Astrocyte (in vitro differentiated cells and primary cell): ENCODE data around the gene EPB42. TPM values are rescaled to one million over a fixed set of nuclear protein-coding genes. Genes with fewer than 3 reads are reported as not detected.

Experiments
- DNase-seq: peaks from one replicate; pipeline ENCODE4 v3.0.0-alpha.2; 2010; ENCODE audit warnings: low read depth
- FAIRE-seq: peaks from 2 replicates; lab custom pipeline; 2011; peaks lifted over from hg19 to GRCh38; lab: Jason Lieb, UNC
- H2AFZ ChIP-seq: 2 replicates; pipeline ENCODE4 v1.6.0; 2012; ENCODE audit warnings: low read depth, low read length, inconsistent platforms
- H3K27ac ChIP-seq: 2 replicates; pipeline ENCODE4 v1.5.1; 2011; ENCODE audit warnings: low read depth, low read length, inconsistent platforms
- H3K27me3 ChIP-seq: 2 replicates; pipeline ENCODE4 v1.6.0; 2011; ENCODE audit warnings: low read length, inconsistent platforms; ENCODE audit not compliant: insufficient read depth
- H3K36me3 ChIP-seq: 2 replicates; pipeline ENCODE4 v1.5.1; 2011; ENCODE audit warnings: low read length, inconsistent platforms; ENCODE audit not compliant: insufficient read depth
- H3K4me1 ChIP-seq: 2 replicates; pipeline ENCODE4 v1.5.1; 2011; ENCODE audit warnings: low read length, inconsistent platforms; ENCODE audit not compliant: insufficient read depth
- H3K4me2 ChIP-seq: 2 replicates; pipeline ENCODE4 v1.6.0; 2012; ENCODE audit warnings: low read length, inconsistent platforms
- H3K4me3 ChIP-seq: 2 replicates; pipeline ENCODE4 v1.5.1; 2011; ENCODE audit warnings: low read depth, mild to moderate bottlenecking, low read length, inconsistent platforms; ENCODE audit not compliant: insufficient read depth
- H3K79me2 ChIP-seq: 2 replicates; pipeline ENCODE4 v1.6.0; 2012; ENCODE audit warnings: mild to moderate bottlenecking, low read length, inconsistent platforms; ENCODE audit not compliant: insufficient read depth
- H3K9ac ChIP-seq: 2 replicates; pipeline ENCODE4 v1.6.0; 2012; ENCODE audit warnings: mild to moderate bottlenecking, low read length, inconsistent platforms
- H3K9me3 ChIP-seq: 2 replicates; pipeline ENCODE4 v1.5.1; 2012; ENCODE audit warnings: low read depth, mild to moderate bottlenecking, low read length, inconsistent platforms; ENCODE audit not compliant: insufficient read depth
- H4K20me1 ChIP-seq: 2 replicates; pipeline ENCODE4 v1.6.0; 2012; ENCODE audit warnings: low read length, inconsistent platforms; ENCODE audit not compliant: insufficient read depth
- H3K27ac Mint-ChIP-seq: one replicate; pipeline ENCODE4 v1.8.0; 2021; ENCODE audit warnings: mild to moderate bottlenecking, mixed read lengths; ENCODE audit not compliant: unreplicated experiment
- H3K27me3 Mint-ChIP-seq: one replicate; pipeline ENCODE4 v1.8.0; 2021; ENCODE audit warnings: low read depth, mixed read lengths; ENCODE audit not compliant: unreplicated experiment
- H3K36me3 Mint-ChIP-seq: one replicate; pipeline ENCODE4 v1.8.0; 2021; ENCODE audit warnings: low read depth, mixed read lengths; ENCODE audit not compliant: unreplicated experiment
- H3K4me1 Mint-ChIP-seq: one replicate; pipeline ENCODE4 v1.8.0; 2021; ENCODE audit warnings: low read depth, mixed read lengths; ENCODE audit not compliant: unreplicated experiment
- H3K4me3 Mint-ChIP-seq: one replicate; pipeline ENCODE4 v1.8.0; 2021; ENCODE audit warnings: mild to moderate bottlenecking, moderate library complexity, mixed read lengths; ENCODE audit not compliant: unreplicated experiment
- H3K9me3 Mint-ChIP-seq: one replicate; pipeline ENCODE4 v1.8.0; 2021; ENCODE audit warnings: mild to moderate bottlenecking, mixed read lengths; ENCODE audit not compliant: unreplicated experiment
- CTCF ChIP-seq: IDR thresholded peaks from 2 replicates; pipeline ENCODE4 v1.5.1; 2011; ENCODE audit warnings: low read depth, mild to moderate bottlenecking, inconsistent platforms, low read length, moderate library complexity; ENCODE audit not compliant: insufficient read depth
- EZH2 ChIP-seq: IDR thresholded peaks from 2 replicates; pipeline ENCODE4 v1.6.1; 2012; ENCODE audit warnings: mild to moderate bottlenecking, low read length, inconsistent platforms; ENCODE audit not compliant: insufficient read depth
- total RNA-seq: library from RNA; stranded (reverse); gene quantifications from 2 replicates; pipeline ENCODE4 v1.2.1, GENCODE V29; 2021

Gene EPB42
- total RNA-seq, 1 donor from 2014 or later = not detected

GRCh38 chr15:43249236-43249635 lies 28.4 kb upstream of the EPB42 start:
- peak overlapping the region; percentile 57 for H3K9ac ChIP-seq
- no peaks in the 10 kb centered on the region for H3K79me2 ChIP-seq
- FAIRE-seq (no peak), DNase-seq (peak; percentile 50)
- peaks cover 3% of the 10 kb centered on the region for H3K36me3 Mint-ChIP-seq
- no peak overlapping the region for H2AFZ ChIP-seq
- no peaks in the 10 kb centered on the region for H3K9me3 ChIP-seq
- H3K4me2 ChIP-seq = peak overlapping the region; percentile 57
- no peak overlapping the region for H3K4me3 ChIP-seq
- peaks cover 23% of the 10 kb centered on the region for H3K27me3 Mint-ChIP-seq
- peak overlapping the region; percentile 79 for H3K27ac ChIP-seq
- no peak overlapping the region for H3K4me3 Mint-ChIP-seq
- H3K36me3 ChIP-seq = no peaks in the 10 kb centered on the region
- H4K20me1 ChIP-seq = no peaks in the 10 kb centered on the region
- peaks cover 3% of the 10 kb centered on the region for H3K27me3 ChIP-seq
- peaks cover 11% of the 10 kb centered on the region for H3K4me1 Mint-ChIP-seq
- no peak for TF ChIP-seq CTCF
- no peak for TF ChIP-seq EZH2
- H3K27ac Mint-ChIP-seq = peak overlapping the region; percentile 94
- peaks cover 21% of the 10 kb centered on the region for H3K4me1 ChIP-seq
- no peaks in the 10 kb centered on the region for H3K9me3 Mint-ChIP-seq

GRCh38 chr15:43246261-43246774 lies 25.5 kb upstream of the EPB42 start:
- peaks cover 23% of the 10 kb centered on the region for H3K27me3 Mint-ChIP-seq
- Histone ChIP-seq H3K27me3 (peaks cover 14% of the 10 kb centered on the region), H3K4me3 (no peak overlapping the region), H3K36me3 (no peaks in the 10 kb centered on the region), H3K79me2 (no peaks in the 10 kb centered on the region), H3K9me3 (no peaks in the 10 kb centered on the region), H4K20me1 (no peaks in the 10 kb centered on the region), H3K27ac (no peak overlapping the region), H2AFZ (no peak overlapping the region), H3K4me2 (no peak overlapping the region), H3K4me1 (peaks cover 10% of the 10 kb centered on the region), H3K9ac (no peak overlapping the region)
- H3K27ac Mint-ChIP-seq = no peak overlapping the region
- TF ChIP-seq EZH2 (no peak), CTCF (no peak)
- H3K9me3 Mint-ChIP-seq = peaks cover 3% of the 10 kb centered on the region
- H3K4me1 Mint-ChIP-seq = peaks cover 3% of the 10 kb centered on the region
- H3K4me3 Mint-ChIP-seq = no peak overlapping the region
- FAIRE-seq (no peak), DNase-seq (no peak)
- H3K36me3 Mint-ChIP-seq = no peaks in the 10 kb centered on the region

- no peak for TF ChIP-seq CTCF
- Histone ChIP-seq H3K27ac (no peak overlapping the region), H3K27me3 (peaks cover 14% of the 10 kb centered on the region), H4K20me1 (no peaks in the 10 kb centered on the region), H2AFZ (no peak overlapping the region), H3K9ac (no peak overlapping the region), H3K36me3 (no peaks in the 10 kb centered on the region), H3K9me3 (no peaks in the 10 kb centered on the region), H3K4me3 (no peak overlapping the region), H3K4me1 (peaks cover 11% of the 10 kb centered on the region), H3K4me2 (no peak overlapping the region), H3K79me2 (no peaks in the 10 kb centered on the region)
- peaks cover 3% of the 10 kb centered on the region for H3K9me3 Mint-ChIP-seq
- no peaks in the 10 kb centered on the region for H3K36me3 Mint-ChIP-seq
- peaks cover 6% of the 10 kb centered on the region for H3K4me1 Mint-ChIP-seq
- DNase-seq = no peak
- peaks cover 23% of the 10 kb centered on the region for H3K27me3 Mint-ChIP-seq
- FAIRE-seq = no peak
- H3K4me3 Mint-ChIP-seq = no peak overlapping the region
- no peak overlapping the region for H3K27ac Mint-ChIP-seq
These were observed 23.3 kb upstream of the EPB42 start for GRCh38 chr15:43244092-43244491.
